ENCODE data around the gene ZNF718.
A peak's percentile ranks its signal among the peaks of the same experiment; 100 is the strongest.

ZNF718 gene

DNA sequence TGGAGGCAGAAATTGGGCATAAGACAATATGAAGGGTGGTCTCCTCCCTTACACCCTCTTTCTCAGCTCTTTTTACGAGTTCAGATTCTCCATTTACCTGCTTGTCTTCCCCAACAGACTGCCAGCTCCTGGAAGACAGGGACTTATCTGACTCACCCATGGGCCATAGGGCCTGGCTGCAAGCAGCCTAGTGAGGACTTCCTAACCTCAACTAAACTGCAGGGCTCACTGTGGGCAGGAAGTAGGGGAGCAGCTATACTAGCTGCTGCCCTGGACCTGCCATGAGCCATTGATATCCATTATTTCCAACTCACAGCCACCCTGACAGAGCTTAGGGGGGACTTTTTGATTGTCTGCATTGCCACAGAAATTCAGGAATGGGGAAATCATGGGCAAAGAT lies 11.5 kb upstream of the ZNF718 start:
- Histone ChIP-seq H3K27ac (ENCODE audit: low read length) (peak overlapping the region; percentile 51), H3K79me2 (ENCODE audit: insufficient read depth, low read length) (no peaks in the 10 kb centered on the region), H3K4me3 (ENCODE audit: low read depth in 1 of 2, low read length in 2 of 2) (no peak overlapping the region), H2AFZ (ENCODE audit: low read depth, low read length) (no peak overlapping the region), H3K4me2 (ENCODE audit: insufficient read depth, low read length) (no peak overlapping the region), H3K9ac (ENCODE audit: low read depth, low read length) (no peak overlapping the region), H3K4me1 (ENCODE audit: insufficient read depth, low read length) (peaks cover 21% of the 10 kb centered on the region), H3K27me3 (ENCODE audit: insufficient read depth, low read length, poor library complexity) (no peaks in the 10 kb centered on the region), H3K36me3 (ENCODE audit: insufficient read depth, low read length) (no peaks in the 10 kb centered on the region), H4K20me1 (ENCODE audit: insufficient read depth, low read length) (no peaks in the 10 kb centered on the region), H3K9me3 (ENCODE audit: insufficient read depth, low read length, severe bottlenecking) (peaks cover 36% of the 10 kb centered on the region)
- TF ChIP-seq EZH2 (IDR thresholded peaks at IDR 0.05; ENCODE audit: borderline replicate concordance, low read depth, low read length, severe bottlenecking) (no peak), CTCF (IDR thresholded peaks at IDR 0.05; ENCODE audit: borderline replicate concordance, extremely low read depth, low read length, poor library complexity, severe bottlenecking) (no peak)
- ATAC-seq (ENCODE audit: insufficient read depth, low read depth) (peak; percentile 74), DNase-seq (peak; percentile 35)

GRCh38 chr4:113732-114131 lies 10.6 kb upstream of the ZNF718 start:
- no peak overlapping the region for H3K9ac ChIP-seq (ENCODE audit: low read depth, low read length)
- H4K20me1 ChIP-seq (ENCODE audit: insufficient read depth, low read length): no peaks in the 10 kb centered on the region
- peak; percentile 70; the same call in 2 of the 3 replicates for ATAC-seq (ENCODE audit: insufficient read depth, low read depth)
- no peak overlapping the region for H2AFZ ChIP-seq (ENCODE audit: low read depth, low read length)
- no peak for DNase-seq
- H3K36me3 ChIP-seq (ENCODE audit: insufficient read depth, low read length): no peaks in the 10 kb centered on the region
- H3K79me2 ChIP-seq (ENCODE audit: insufficient read depth, low read length): no peaks in the 10 kb centered on the region
- H3K4me3 ChIP-seq (ENCODE audit: low read depth in 1 of 2, low read length in 2 of 2): no peak overlapping the region
- peak overlapping the region; percentile 28; the same call in 1 of the 2 replicates for H3K27ac ChIP-seq (ENCODE audit: low read length)
- peaks cover 28% of the 10 kb centered on the region for H3K9me3 ChIP-seq (ENCODE audit: insufficient read depth, low read length, severe bottlenecking)
- H3K4me2 ChIP-seq (ENCODE audit: insufficient read depth, low read length): no peak overlapping the region
- H3K27me3 ChIP-seq (ENCODE audit: insufficient read depth, low read length, poor library complexity): no peaks in the 10 kb centered on the region
- H3K4me1 ChIP-seq (ENCODE audit: insufficient read depth, low read length): peaks cover 23% of the 10 kb centered on the region
- TF ChIP-seq CTCF (IDR thresholded peaks at IDR 0.05; ENCODE audit: borderline replicate concordance, extremely low read depth, low read length, poor library complexity, severe bottlenecking) (no peak), EZH2 (IDR thresholded peaks at IDR 0.05; ENCODE audit: borderline replicate concordance, low read depth, low read length, severe bottlenecking) (no peak)

GRCh38 chr4:114149-114548 lies 10.2 kb upstream of the ZNF718 start:
- no peak for DNase-seq
- TF ChIP-seq CTCF (IDR thresholded peaks at IDR 0.05; ENCODE audit: borderline replicate concordance, extremely low read depth, low read length, poor library complexity, severe bottlenecking) (no peak), EZH2 (IDR thresholded peaks at IDR 0.05; ENCODE audit: borderline replicate concordance, low read depth, low read length, severe bottlenecking) (no peak)
- Histone ChIP-seq H3K27me3 (ENCODE audit: insufficient read depth, low read length, poor library complexity) (no peaks in the 10 kb centered on the region), H3K4me1 (ENCODE audit: insufficient read depth, low read length) (peaks cover 27% of the 10 kb centered on the region), H3K4me3 (ENCODE audit: low read depth in 1 of 2, low read length in 2 of 2) (no peak overlapping the region), H3K79me2 (ENCODE audit: insufficient read depth, low read length) (no peaks in the 10 kb centered on the region), H3K36me3 (ENCODE audit: insufficient read depth, low read length) (no peaks in the 10 kb centered on the region), H3K4me2 (ENCODE audit: insufficient read depth, low read length) (no peak overlapping the region), H3K9ac (ENCODE audit: low read depth, low read length) (no peak overlapping the region), H4K20me1 (ENCODE audit: insufficient read depth, low read length) (no peaks in the 10 kb centered on the region), H2AFZ (ENCODE audit: low read depth, low read length) (no peak overlapping the region), H3K9me3 (ENCODE audit: insufficient read depth, low read length, severe bottlenecking) (peaks cover 30% of the 10 kb centered on the region), H3K27ac (ENCODE audit: low read length) (peak overlapping the region; percentile 28; the same call in 1 of the 2 replicates)
- no peak for ATAC-seq (ENCODE audit: insufficient read depth, low read depth)

GRCh38 chr4:116499-116898 lies 7.8 kb upstream of the ZNF718 start:
- Histone ChIP-seq H2AFZ (ENCODE audit: low read depth, low read length) (no peak overlapping the region), H3K27me3 (ENCODE audit: insufficient read depth, low read length, poor library complexity) (no peaks in the 10 kb centered on the region), H3K79me2 (ENCODE audit: insufficient read depth, low read length) (no peaks in the 10 kb centered on the region), H3K4me2 (ENCODE audit: insufficient read depth, low read length) (no peak overlapping the region), H3K36me3 (ENCODE audit: insufficient read depth, low read length) (no peaks in the 10 kb centered on the region), H3K9ac (ENCODE audit: low read depth, low read length) (no peak overlapping the region), H4K20me1 (ENCODE audit: insufficient read depth, low read length) (no peaks in the 10 kb centered on the region), H3K9me3 (ENCODE audit: insufficient read depth, low read length, severe bottlenecking) (peaks cover 30% of the 10 kb centered on the region), H3K27ac (ENCODE audit: low read length) (no peak overlapping the region), H3K4me1 (ENCODE audit: insufficient read depth, low read length) (peaks cover 45% of the 10 kb centered on the region), H3K4me3 (ENCODE audit: low read depth in 1 of 2, low read length in 2 of 2) (no peak overlapping the region)
- ATAC-seq (ENCODE audit: insufficient read depth, low read depth): no peak
- no peak for TF ChIP-seq EZH2 (IDR thresholded peaks at IDR 0.05; ENCODE audit: borderline replicate concordance, low read depth, low read length, severe bottlenecking)
- TF ChIP-seq CTCF (IDR thresholded peaks at IDR 0.05; ENCODE audit: borderline replicate concordance, extremely low read depth, low read length, poor library complexity, severe bottlenecking): no peak
- no peak for DNase-seq

All from DND-41 (cell line).